Astrocyte (in vitro differentiated cells and primary cell): Measurements from ENCODE around the gene CCDC61. TPM values are rescaled to one million over a fixed set of nuclear protein-coding genes. Genes with fewer than 3 reads are reported as not detected.
A peak's percentile ranks its signal among the peaks of the same experiment; 100 is the strongest.

Experiments
- DNase-seq: peaks from one replicate; pipeline ENCODE4 v3.0.0-alpha.2; 2010; ENCODE audit warnings: low read depth
- FAIRE-seq: peaks from 2 replicates; lab custom pipeline; 2011; peaks lifted over from hg19 to GRCh38; lab: Jason Lieb, UNC
- H2AFZ ChIP-seq: 2 replicates; pipeline ENCODE4 v1.6.0; 2012; ENCODE audit warnings: low read depth, low read length, inconsistent platforms
- H3K27ac ChIP-seq: 2 replicates; pipeline ENCODE4 v1.5.1; 2011; ENCODE audit warnings: low read depth, low read length, inconsistent platforms
- H3K27me3 ChIP-seq: 2 replicates; pipeline ENCODE4 v1.6.0; 2011; ENCODE audit warnings: low read length, inconsistent platforms; ENCODE audit not compliant: insufficient read depth
- H3K36me3 ChIP-seq: 2 replicates; pipeline ENCODE4 v1.5.1; 2011; ENCODE audit warnings: low read length, inconsistent platforms; ENCODE audit not compliant: insufficient read depth
- H3K4me1 ChIP-seq: 2 replicates; pipeline ENCODE4 v1.5.1; 2011; ENCODE audit warnings: low read length, inconsistent platforms; ENCODE audit not compliant: insufficient read depth
- H3K4me2 ChIP-seq: 2 replicates; pipeline ENCODE4 v1.6.0; 2012; ENCODE audit warnings: low read length, inconsistent platforms
- H3K4me3 ChIP-seq: 2 replicates; pipeline ENCODE4 v1.5.1; 2011; ENCODE audit warnings: low read depth, mild to moderate bottlenecking, low read length, inconsistent platforms; ENCODE audit not compliant: insufficient read depth
- H3K79me2 ChIP-seq: 2 replicates; pipeline ENCODE4 v1.6.0; 2012; ENCODE audit warnings: mild to moderate bottlenecking, low read length, inconsistent platforms; ENCODE audit not compliant: insufficient read depth
- H3K9ac ChIP-seq: 2 replicates; pipeline ENCODE4 v1.6.0; 2012; ENCODE audit warnings: mild to moderate bottlenecking, low read length, inconsistent platforms
- H3K9me3 ChIP-seq: 2 replicates; pipeline ENCODE4 v1.5.1; 2012; ENCODE audit warnings: low read depth, mild to moderate bottlenecking, low read length, inconsistent platforms; ENCODE audit not compliant: insufficient read depth
- H4K20me1 ChIP-seq: 2 replicates; pipeline ENCODE4 v1.6.0; 2012; ENCODE audit warnings: low read length, inconsistent platforms; ENCODE audit not compliant: insufficient read depth
- H3K27ac Mint-ChIP-seq: one replicate; pipeline ENCODE4 v1.8.0; 2021; ENCODE audit warnings: mild to moderate bottlenecking, mixed read lengths; ENCODE audit not compliant: unreplicated experiment
- H3K27me3 Mint-ChIP-seq: one replicate; pipeline ENCODE4 v1.8.0; 2021; ENCODE audit warnings: low read depth, mixed read lengths; ENCODE audit not compliant: unreplicated experiment
- H3K36me3 Mint-ChIP-seq: one replicate; pipeline ENCODE4 v1.8.0; 2021; ENCODE audit warnings: low read depth, mixed read lengths; ENCODE audit not compliant: unreplicated experiment
- H3K4me1 Mint-ChIP-seq: one replicate; pipeline ENCODE4 v1.8.0; 2021; ENCODE audit warnings: low read depth, mixed read lengths; ENCODE audit not compliant: unreplicated experiment
- H3K4me3 Mint-ChIP-seq: one replicate; pipeline ENCODE4 v1.8.0; 2021; ENCODE audit warnings: mild to moderate bottlenecking, moderate library complexity, mixed read lengths; ENCODE audit not compliant: unreplicated experiment
- H3K9me3 Mint-ChIP-seq: one replicate; pipeline ENCODE4 v1.8.0; 2021; ENCODE audit warnings: mild to moderate bottlenecking, mixed read lengths; ENCODE audit not compliant: unreplicated experiment
- CTCF ChIP-seq: IDR thresholded peaks from 2 replicates; pipeline ENCODE4 v1.5.1; 2011; ENCODE audit warnings: low read depth, mild to moderate bottlenecking, inconsistent platforms, low read length, moderate library complexity; ENCODE audit not compliant: insufficient read depth
- EZH2 ChIP-seq: IDR thresholded peaks from 2 replicates; pipeline ENCODE4 v1.6.1; 2012; ENCODE audit warnings: mild to moderate bottlenecking, low read length, inconsistent platforms; ENCODE audit not compliant: insufficient read depth
- total RNA-seq: library from RNA; stranded (reverse); gene quantifications from 2 replicates; pipeline ENCODE4 v1.2.1, GENCODE V29; 2021

Gene CCDC61
- total RNA-seq, 1 donor from 2014 or later: 6.6 TPM

GRCh38 chr19:46049597-46049996 is 54.3 kb downstream of the CCDC61 start:
- H3K79me2 ChIP-seq: no peaks in the 10 kb centered on the region
- Mint-ChIP-seq H3K27me3 (peaks cover 34% of the 10 kb centered on the region), H3K4me1 (no peaks in the 10 kb centered on the region), H3K9me3 (peaks cover 36% of the 10 kb centered on the region), H3K36me3 (peaks cover 8% of the 10 kb centered on the region), H3K27ac (no peak overlapping the region), H3K4me3 (no peak overlapping the region)
- H3K27me3 ChIP-seq: peaks cover 15% of the 10 kb centered on the region
- H3K4me1 ChIP-seq: no peaks in the 10 kb centered on the region
- H3K36me3 ChIP-seq: no peaks in the 10 kb centered on the region
- no peak overlapping the region for H3K4me3 ChIP-seq
- no peak for FAIRE-seq
- DNase-seq: no peak
- no peak overlapping the region for H3K4me2 ChIP-seq
- no peaks in the 10 kb centered on the region for H4K20me1 ChIP-seq
- H3K9me3 ChIP-seq: peaks cover 11% of the 10 kb centered on the region
- H3K9ac ChIP-seq: no peak overlapping the region
- H3K27ac ChIP-seq: no peak overlapping the region
- no peak overlapping the region for H2AFZ ChIP-seq
- TF ChIP-seq CTCF (no peak), EZH2 (no peak)

GRCh38 chr19:46052896-46053295 is 57.6 kb downstream of the CCDC61 start:
- no peak for TF ChIP-seq EZH2
- TF ChIP-seq CTCF: no peak
- Mint-ChIP-seq H3K27ac (no peak overlapping the region), H3K4me3 (no peak overlapping the region), H3K27me3 (peaks cover 23% of the 10 kb centered on the region), H3K36me3 (peaks cover 7% of the 10 kb centered on the region), H3K4me1 (peaks cover 9% of the 10 kb centered on the region), H3K9me3 (peaks cover 17% of the 10 kb centered on the region)
- H3K27ac ChIP-seq: no peak overlapping the region
- no peak overlapping the region for H3K4me2 ChIP-seq
- H3K36me3 ChIP-seq: no peaks in the 10 kb centered on the region
- H3K79me2 ChIP-seq: no peaks in the 10 kb centered on the region
- H2AFZ ChIP-seq: no peak overlapping the region
- H3K9me3 ChIP-seq: peaks cover 2% of the 10 kb centered on the region
- H3K4me3 ChIP-seq: no peak overlapping the region
- no peaks in the 10 kb centered on the region for H4K20me1 ChIP-seq
- FAIRE-seq: no peak
- H3K4me1 ChIP-seq: no peaks in the 10 kb centered on the region
- no peak for DNase-seq
- peaks cover 12% of the 10 kb centered on the region for H3K27me3 ChIP-seq
- H3K9ac ChIP-seq: no peak overlapping the region

- no peak overlapping the region for H2AFZ ChIP-seq
- no peaks in the 10 kb centered on the region for H4K20me1 ChIP-seq
- H3K27me3 Mint-ChIP-seq: peaks cover 22% of the 10 kb centered on the region
- H3K36me3 ChIP-seq: no peaks in the 10 kb centered on the region
- H3K9me3 Mint-ChIP-seq: peaks cover 16% of the 10 kb centered on the region
- H3K4me3 Mint-ChIP-seq: no peak overlapping the region
- H3K9me3 ChIP-seq: peaks cover 14% of the 10 kb centered on the region
- H3K36me3 Mint-ChIP-seq: peaks cover 27% of the 10 kb centered on the region
- H3K79me2 ChIP-seq: no peaks in the 10 kb centered on the region
- DNase-seq (no peak), FAIRE-seq (no peak)
- H3K27ac Mint-ChIP-seq: peak overlapping the region; percentile 27
- TF ChIP-seq EZH2: no peak
- TF ChIP-seq CTCF: no peak
- no peak overlapping the region for H3K4me3 ChIP-seq
- H3K4me1 Mint-ChIP-seq: peaks cover 9% of the 10 kb centered on the region
- peaks cover 8% of the 10 kb centered on the region for H3K27me3 ChIP-seq
- no peaks in the 10 kb centered on the region for H3K4me1 ChIP-seq
- H3K9ac ChIP-seq: no peak overlapping the region
- no peak overlapping the region for H3K4me2 ChIP-seq
- H3K27ac ChIP-seq: no peak overlapping the region
These were observed 61.3 kb downstream of the CCDC61 start for GRCh38 chr19:46056536-46056935.
